ENCODE results near the gene GFOD2. TPM values are rescaled to one million over a fixed set of nuclear protein-coding genes. Genes with fewer than 3 reads are reported as not detected.

GFOD2 gene
- total RNA-seq, 1 donor from 2014 or later: 32.7 TPM

DNA sequence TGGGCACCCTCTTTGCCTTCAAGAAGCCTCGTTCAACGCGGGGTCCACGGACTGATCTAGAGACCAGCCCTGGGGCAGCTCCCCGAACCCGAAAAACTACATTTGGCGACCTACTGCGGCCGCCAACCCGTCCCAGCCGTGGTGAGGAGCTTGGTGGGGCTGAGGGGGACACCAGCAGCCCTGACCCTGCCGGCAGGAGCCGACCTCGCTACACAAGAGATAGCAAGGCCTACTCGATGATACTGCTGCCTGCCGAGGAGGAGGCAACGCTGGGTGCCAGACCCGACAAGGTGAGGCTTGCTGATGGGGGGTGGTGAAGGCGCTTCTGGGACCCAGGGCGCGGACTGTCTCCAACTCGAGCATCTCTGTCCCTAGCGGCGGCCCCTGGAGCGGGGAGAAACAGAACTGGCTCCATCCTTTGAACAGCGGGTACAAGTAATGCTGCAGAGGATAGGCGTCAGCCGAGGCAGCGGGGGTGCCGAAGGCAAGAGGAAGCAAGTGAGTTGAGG is 64.7 kb downstream of the GFOD2 start:
- TF ChIP-seq POLR2A (IDR thresholded peaks at IDR 0.05) (no peak), POLR2AphosphoS5 (IDR thresholded peaks at IDR 0.05; ENCODE audit: insufficient read depth in 1 of 2, low read depth in 1 of 2) (no peak)
- TF ChIP-seq, protein P1, sequence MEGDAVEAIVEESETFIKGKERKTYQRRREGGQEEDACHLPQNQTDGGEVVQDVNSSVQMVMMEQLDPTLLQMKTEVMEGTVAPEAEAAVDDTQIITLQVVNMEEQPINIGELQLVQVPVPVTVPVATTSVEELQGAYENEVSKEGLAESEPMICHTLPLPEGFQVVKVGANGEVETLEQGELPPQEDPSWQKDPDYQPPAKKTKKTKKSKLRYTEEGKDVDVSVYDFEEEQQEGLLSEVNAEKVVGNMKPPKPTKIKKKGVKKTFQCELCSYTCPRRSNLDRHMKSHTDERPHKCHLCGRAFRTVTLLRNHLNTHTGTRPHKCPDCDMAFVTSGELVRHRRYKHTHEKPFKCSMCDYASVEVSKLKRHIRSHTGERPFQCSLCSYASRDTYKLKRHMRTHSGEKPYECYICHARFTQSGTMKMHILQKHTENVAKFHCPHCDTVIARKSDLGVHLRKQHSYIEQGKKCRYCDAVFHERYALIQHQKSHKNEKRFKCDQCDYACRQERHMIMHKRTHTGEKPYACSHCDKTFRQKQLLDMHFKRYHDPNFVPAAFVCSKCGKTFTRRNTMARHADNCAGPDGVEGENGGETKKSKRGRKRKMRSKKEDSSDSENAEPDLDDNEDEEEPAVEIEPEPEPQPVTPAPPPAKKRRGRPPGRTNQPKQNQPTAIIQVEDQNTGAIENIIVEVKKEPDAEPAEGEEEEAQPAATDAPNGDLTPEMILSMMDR (IDR thresholded peaks at IDR 0.05): no peak
- intact Hi-C loops (cut with DNase I): no loop called here
- no peaks in the 10 kb centered on the region for H3K9me3 ChIP-seq
- H3K27ac ChIP-seq: no peak overlapping the region
- H3K4me1 ChIP-seq: peaks cover 26% of the 10 kb centered on the region
- no peak overlapping the region for H3K4me3 ChIP-seq
- H3K36me3 ChIP-seq: peaks cover 0 to 10% of the 10 kb centered on the region in 2 donors
- no peak for DNase-seq (ENCODE audit: extremely low spot score in 2 of 2)
- peaks cover 9% of the 10 kb centered on the region for H3K27me3 ChIP-seq

DNA sequence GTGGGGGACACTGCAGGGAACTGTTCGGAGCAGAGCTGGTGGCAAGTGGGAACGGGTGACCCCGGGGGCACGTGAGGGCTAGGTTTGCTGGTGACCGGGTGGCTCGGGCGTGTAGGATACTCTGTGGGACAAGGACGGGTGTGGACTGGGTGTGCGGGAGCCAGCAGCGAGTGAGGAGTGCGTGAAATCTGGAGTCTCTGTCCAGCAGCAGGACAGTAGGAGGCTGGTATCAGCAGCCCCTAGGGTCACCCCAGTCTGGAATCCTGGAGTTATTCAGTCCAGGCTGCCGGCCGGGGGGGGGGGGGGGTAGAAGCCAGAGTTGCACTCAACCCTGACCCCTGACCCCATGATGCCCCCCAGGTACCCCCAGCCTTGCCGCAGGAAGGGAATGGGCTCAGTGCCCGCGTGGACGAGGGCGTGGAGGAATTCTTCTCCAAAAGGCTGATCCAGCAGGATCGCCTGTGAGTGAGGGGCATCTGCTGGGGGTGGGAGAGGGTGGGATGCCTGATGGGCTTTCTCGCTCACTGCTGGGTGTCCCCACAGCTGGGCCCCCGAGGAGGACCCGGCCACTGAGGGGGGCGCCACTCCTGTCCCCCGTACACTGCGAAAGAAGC is 65.2 kb downstream of the GFOD2 start:
- Histone ChIP-seq H3K4me3 (peak overlapping the region; percentile 21 to 38), H3K27ac (no peak overlapping the region), H3K36me3 (peaks cover 0 to 10% of the 10 kb centered on the region in 2 donors), H3K9me3 (no peaks in the 10 kb centered on the region), H3K27me3 (peaks cover 12% of the 10 kb centered on the region), H3K4me1 (peaks cover 24% of the 10 kb centered on the region)
- DNase-seq (ENCODE audit: extremely low spot score in 2 of 2): no peak
- TF ChIP-seq, protein P1 (IDR thresholded peaks at IDR 0.05): no peak
- TF ChIP-seq POLR2AphosphoS5 (IDR thresholded peaks at IDR 0.05; ENCODE audit: insufficient read depth in 1 of 2, low read depth in 1 of 2): no peak
- TF ChIP-seq POLR2A (IDR thresholded peaks at IDR 0.05): no peak
- intact Hi-C loops (cut with DNase I): no loop called here

DNA sequence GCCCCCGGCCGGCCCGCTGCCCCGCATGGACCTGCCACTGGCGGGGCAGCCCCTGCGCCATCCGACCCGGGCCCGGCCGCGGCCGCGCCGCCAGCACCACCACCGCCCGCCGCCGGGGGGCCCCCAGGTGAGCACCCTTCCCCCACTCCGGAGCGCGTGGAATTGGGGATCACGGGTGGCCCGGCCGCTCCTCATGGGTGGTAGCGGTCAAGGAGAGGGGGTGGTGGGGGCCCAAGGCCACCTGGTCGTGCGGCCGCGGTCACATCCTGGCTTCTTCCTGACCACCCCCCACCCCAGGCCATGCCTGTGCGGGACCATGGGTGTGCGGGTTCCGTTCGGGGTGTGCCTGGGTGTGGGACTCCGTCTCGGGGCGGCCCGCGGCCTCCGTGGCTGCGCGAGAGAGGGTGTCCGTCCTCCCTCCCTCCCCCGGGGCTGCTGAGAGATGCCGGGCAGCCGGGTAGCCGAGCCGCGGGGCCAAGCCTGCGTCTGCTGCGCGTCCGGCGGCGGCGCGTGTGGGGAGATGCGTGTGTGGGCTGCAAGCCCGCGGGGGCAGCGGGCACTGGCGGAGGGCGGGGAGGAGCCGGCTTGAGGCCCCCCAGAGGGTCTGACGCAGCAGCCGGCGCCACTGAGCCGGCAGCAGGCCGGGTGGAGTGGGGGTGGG is 65.9 kb downstream of the GFOD2 start:
- no peaks in the 10 kb centered on the region for H3K9me3 ChIP-seq
- TF ChIP-seq, protein P1 (IDR thresholded peaks at IDR 0.05): no peak
- no peak for TF ChIP-seq POLR2AphosphoS5 (IDR thresholded peaks at IDR 0.05; ENCODE audit: insufficient read depth in 1 of 2, low read depth in 1 of 2)
- no peak for TF ChIP-seq POLR2A (IDR thresholded peaks at IDR 0.05)
- intact Hi-C loops (cut with DNase I): no loop called here
- DNase-seq (ENCODE audit: extremely low spot score in 2 of 2): no peak
- peak overlapping the region; percentile 21 to 38 for H3K4me3 ChIP-seq
- H3K4me1 ChIP-seq: peaks cover 22% of the 10 kb centered on the region
- H3K27me3 ChIP-seq: peaks cover 12% of the 10 kb centered on the region
- peaks cover 0 to 10% of the 10 kb centered on the region in 2 donors for H3K36me3 ChIP-seq
- H3K27ac ChIP-seq: no peak overlapping the region

DNA sequence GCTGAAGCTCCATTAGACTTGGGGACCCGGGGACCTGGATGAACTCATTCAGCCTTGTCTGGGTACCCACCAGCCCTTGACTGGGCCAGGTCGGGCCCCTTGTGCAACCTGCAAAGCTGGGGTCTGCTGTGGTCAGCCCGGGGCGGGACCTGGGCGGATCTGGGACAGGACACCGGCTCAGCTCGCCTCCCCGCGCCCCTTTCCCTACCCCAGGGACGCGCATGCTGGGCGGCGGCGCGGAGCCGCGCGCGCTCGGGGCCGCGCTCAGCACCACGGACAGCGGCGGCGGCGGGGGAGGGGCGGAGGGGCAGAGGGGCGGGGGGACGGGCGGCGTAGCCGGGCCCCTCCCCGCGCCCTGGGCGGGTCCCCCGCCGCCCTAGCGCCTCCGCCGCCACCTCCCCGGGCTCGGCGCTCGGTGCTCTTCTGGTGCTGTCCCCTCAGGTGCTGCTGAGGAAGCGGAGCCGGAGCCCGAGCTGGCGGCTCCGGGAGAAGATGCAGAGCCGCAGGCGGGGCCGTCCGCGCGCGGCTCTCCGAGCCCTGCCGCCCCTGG is 66.5 kb downstream of the GFOD2 start:
- H3K4me1 ChIP-seq: peaks cover 25% of the 10 kb centered on the region
- no peak overlapping the region for H3K27ac ChIP-seq
- intact Hi-C loops (cut with DNase I): no loop called here
- no peaks in the 10 kb centered on the region for H3K9me3 ChIP-seq
- peak overlapping the region; percentile 21 to 38 for H3K4me3 ChIP-seq
- TF ChIP-seq, protein P1 (IDR thresholded peaks at IDR 0.05): no peak
- no peak for TF ChIP-seq POLR2A (IDR thresholded peaks at IDR 0.05)
- H3K27me3 ChIP-seq: peaks cover 12% of the 10 kb centered on the region
- no peak for DNase-seq (ENCODE audit: extremely low spot score in 2 of 2)
- H3K36me3 ChIP-seq: peaks cover 0 to 10% of the 10 kb centered on the region in 2 donors

DNA sequence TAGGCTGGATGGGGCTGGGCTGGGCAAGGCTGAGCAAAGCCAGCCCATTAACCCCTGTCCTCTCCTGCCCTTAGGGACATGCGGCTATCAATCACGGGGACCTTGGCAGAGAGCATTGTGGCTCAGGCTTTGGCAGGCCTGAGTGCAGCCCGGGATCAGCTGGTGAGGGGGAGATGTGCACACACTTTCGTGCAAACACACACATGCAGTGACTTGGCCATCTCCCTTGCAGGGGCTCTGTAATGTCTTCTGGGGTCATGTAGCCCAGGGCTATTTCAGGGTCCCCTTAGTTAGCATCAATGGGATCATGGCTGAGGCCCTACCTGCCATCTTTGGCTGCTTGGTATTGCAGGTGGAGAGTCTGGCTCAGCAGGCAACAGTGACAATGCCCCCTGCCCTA is 67.3 kb downstream of the GFOD2 start:
- Histone ChIP-seq H3K9me3 (no peaks in the 10 kb centered on the region), H3K4me3 (no peak overlapping the region), H3K36me3 (peaks cover 0 to 2% of the 10 kb centered on the region in 2 donors), H3K27me3 (peaks cover 12% of the 10 kb centered on the region), H3K27ac (no peak overlapping the region), H3K4me1 (peaks cover 25% of the 10 kb centered on the region)
- TF ChIP-seq POLR2A (IDR thresholded peaks at IDR 0.05) (no peak), POLR2AphosphoS5 (IDR thresholded peaks at IDR 0.05; ENCODE audit: insufficient read depth in 1 of 2, low read depth in 1 of 2) (no peak)
- TF ChIP-seq, protein P1 (IDR thresholded peaks at IDR 0.05): no peak
- intact Hi-C loops (cut with DNase I): no loop called here
- no peak for DNase-seq (ENCODE audit: extremely low spot score in 2 of 2)

Data from vagina (tissue), 2 donors.